Endothelial cell of umbilical vein (primary cell): Measurements from ENCODE around the gene BCAS3. TPM values are rescaled to one million over a fixed set of nuclear protein-coding genes. Genes with fewer than 3 reads are reported as not detected.

Experiments
- BruUV-seq: library from RNA; stranded (reverse); fragments of 400-500 nt; replicated peaks from 2 replicates; lab custom pipeline; 2021; lab: Mats Ljungman, UMichigan
- CTCF ChIA-PET: fragments of 300-600, 350-600 bp; sonication (Branson Sonifier 250); formaldehyde crosslinking; loops from one replicate; lab custom pipeline; 2021; ENCODE audit warnings: antibody characterized with exemption, inconsistent platforms; lab: Charles Lee
- POLR2A ChIA-PET: fragments of 300-600, 350-600 bp; sonication (Branson Sonifier 250); formaldehyde crosslinking; loops from one replicate; lab custom pipeline; 2021; ENCODE audit warnings: antibody characterized with exemption, inconsistent platforms; lab: Charles Lee
- DNase-seq: peaks from one replicate; pipeline ENCODE4 v3.0.0-alpha.2; 2011; ENCODE audit warnings: low read depth, low spot score
- FAIRE-seq: peaks from 2 replicates; lab custom pipeline; 2011; peaks lifted over from hg19 to GRCh38; lab: Jason Lieb, UNC
- H2AFZ ChIP-seq: 2 replicates; pipeline ENCODE4 v1.6.0; 2012; ENCODE audit warnings: low read depth, low read length, control low read depth, inconsistent platforms
- H3K27ac ChIP-seq: 2 replicates; pipeline ENCODE4 v1.5.1; 2011; ENCODE audit warnings: low read depth, mild to moderate bottlenecking, control low read depth, low read length, moderate library complexity; ENCODE audit not compliant: insufficient read depth
- H3K27me3 ChIP-seq, 2 experiments: 2 replicates each; pipeline versions ENCODE4 v1.6.0 to v1.6.1; 2011; ENCODE audit warnings: low read length in 2 of 2, mixed read lengths in 1 of 2; ENCODE audit not compliant: control insufficient read depth in 2 of 2, insufficient read depth in 2 of 2
- H3K36me3 ChIP-seq, 2 experiments: 2 replicates in 1 of 2; 3 replicates in 1 of 2; pipeline ENCODE4 v1.5.1; 2011; ENCODE audit warnings: low read length in 2 of 2, mild to moderate bottlenecking in 1 of 2, moderate library complexity in 1 of 2; ENCODE audit not compliant: control insufficient read depth in 2 of 2, insufficient read depth in 2 of 2; ENCODE audit errors: extremely low read depth in 1 of 2
- H3K4me1 ChIP-seq: 3 replicates; pipeline ENCODE4 v1.5.1; 2011; ENCODE audit warnings: mild to moderate bottlenecking, low read length; ENCODE audit not compliant: control insufficient read depth, insufficient read depth; ENCODE audit errors: extremely low read depth
- H3K4me2 ChIP-seq: 2 replicates; pipeline ENCODE4 v1.6.1; 2011; ENCODE audit warnings: low read length, control low read depth, mixed read lengths; ENCODE audit not compliant: insufficient read depth
- H3K4me3 ChIP-seq, 3 experiments: fragments of 200-600 bp in 1 of 3; sonication (generic), shearing (Covaris generic) in 1 of 3; replicated peaks in 1 of 3; 2 replicates each; pipeline ENCODE4 v1.5.1; 2011 to 2016; ENCODE audit warnings: control low read depth in 3 of 3, low read length in 3 of 3, mild to moderate bottlenecking in 2 of 3, inconsistent platforms in 1 of 3, low read depth in 1 of 3, moderate library complexity in 1 of 3; ENCODE audit not compliant: insufficient read depth in 1 of 3
- H3K79me2 ChIP-seq: 2 replicates; pipeline ENCODE4 v1.6.0; 2012; ENCODE audit warnings: low read length, inconsistent platforms; ENCODE audit not compliant: control insufficient read depth, insufficient read depth
- H3K9ac ChIP-seq: replicated peaks from 2 replicates; pipeline ENCODE3; 2011; ENCODE audit warnings: low read length, control low read depth; ENCODE audit not compliant: insufficient read depth; ENCODE audit errors: extremely low read depth
- H3K9me1 ChIP-seq: replicated peaks from 3 replicates; pipeline ENCODE4 v1.6.0; 2011; ENCODE audit warnings: mild to moderate bottlenecking, low read length; ENCODE audit not compliant: control insufficient read depth, insufficient read depth; ENCODE audit errors: extremely low read depth
- H3K9me3 ChIP-seq: replicated peaks from 2 replicates; pipeline ENCODE4 v1.5.1; 2012; ENCODE audit warnings: low read length, inconsistent platforms; ENCODE audit not compliant: control insufficient read depth, insufficient read depth
- H4K20me1 ChIP-seq: replicated peaks from 2 replicates; pipeline ENCODE3; 2011; ENCODE audit warnings: mild to moderate bottlenecking, low read length; ENCODE audit not compliant: control insufficient read depth, insufficient read depth; ENCODE audit errors: extremely low read depth
- FOS ChIP-seq: IDR thresholded peaks from 2 replicates; pipeline ENCODE4 v1.6.1; 2011; ENCODE audit warnings: mild to moderate bottlenecking, low read length, moderate library complexity, borderline replicate concordance; ENCODE audit not compliant: insufficient read depth
- GATA2 ChIP-seq: IDR thresholded peaks from 2 replicates; pipeline ENCODE4 v1.7.0; 2011; ENCODE audit warnings: low read depth, mild to moderate bottlenecking, moderate library complexity, mixed read lengths, low read length; ENCODE audit not compliant: insufficient read length, insufficient read depth
- JUN ChIP-seq: IDR thresholded peaks from 2 replicates; pipeline ENCODE4 v1.6.1; 2011; ENCODE audit warnings: borderline replicate concordance, low read depth; ENCODE audit not compliant: insufficient read length, insufficient read depth
- MAX ChIP-seq: IDR thresholded peaks from 2 replicates; pipeline ENCODE4 v1.6.1; 2011; ENCODE audit not compliant: insufficient read depth, insufficient read length
- MYC ChIP-seq: IDR thresholded peaks from one replicate; pipeline ENCODE4 v1.6.1; 2011; ENCODE audit warnings: mild to moderate bottlenecking, low read depth, low read length
- POLR2A ChIP-seq: IDR thresholded peaks from 2 replicates; pipeline ENCODE4 v1.6.1; 2012; ENCODE audit warnings: low read depth, mild to moderate bottlenecking, control low read depth, low read length
- POLR2AphosphoS5 ChIP-seq: IDR thresholded peaks from 2 replicates; pipeline ENCODE4 v1.6.1; 2012; ENCODE audit warnings: low read depth, mild to moderate bottlenecking, control low read depth, low read length, moderate library complexity; ENCODE audit not compliant: insufficient read depth
- dilution Hi-C: fragments of 300-500 bp; cut with MboI; formaldehyde crosslinking; loops from one replicate; pipeline ENCODE4 v1.15.0; 2019; ENCODE audit warnings: low sequenced_read_pairs; ENCODE audit not compliant: extremely low pct_ligation_motif_present
- intact Hi-C: fragments of 100-400 bp; cut with micrococcal nuclease; formaldehyde crosslinking; loops from one replicate; pipeline ENCODE4 v1.10.0; 2022
- polyA plus RNA-seq, 4 experiments: library from polyadenylated mRNA; depleted of rRNA in 3 of 4; stranded (reverse) in 3 of 4; unstranded in 1 of 4; fragments of >200 nt; gene quantifications; 2 replicates each; pipeline versions ENCODE4 v1.2.1 to v1.2.3, GENCODE V29; 2011 to 2012; ENCODE audit warnings: missing spikeins in 1 of 4
- total RNA-seq: library from RNA; stranded (reverse); gene quantifications from 2 replicates; pipeline ENCODE4 v1.2.3, GENCODE V29; 2021
- TF ChIP-seq, protein P1 (sequence below), 2 donors: IDR thresholded peaks; 1 replicate in 1 of 2; 2 replicates in 1 of 2; pipeline ENCODE4 v1.5.1; 2011; ENCODE audit warnings: low read length in 2 of 2, mild to moderate bottlenecking in 2 of 2, moderate library complexity in 2 of 2, control low read depth in 1 of 2, inconsistent platforms in 1 of 2, low read depth in 1 of 2; ENCODE audit not compliant: insufficient read depth in 1 of 2; ENCODE audit errors: extremely low read depth in 1 of 2

The BCAS3 gene
- total and polyA plus RNA-seq, 2 donors (not counting 3 experiments of a cell fraction or from before 2014, with no cell fraction given): 8.2 to 16.0 TPM

GRCh38 chr17:61306003-61306402, 628.4 kb downstream of the BCAS3 start:
- ChIA-PET CTCF (interaction anchor here (1.0 to 1.2 kb wide), 3 partner anchors 16 to 25 kb away, joined by 3 read pairs; no protein-coding TSS in a partner anchor), POLR2A (no interaction called here)
- Histone ChIP-seq H3K9me1 (no peaks in the 10 kb centered on the region), H3K27me3 (no peaks in the 10 kb centered on the region), H4K20me1 (no peaks in the 10 kb centered on the region), H3K9me3 (no peaks in the 10 kb centered on the region), H3K4me3 (no peak overlapping the region), H3K36me3 (no peaks in the 10 kb centered on the region), H3K9ac (no peak overlapping the region), H3K4me2 (no peak overlapping the region), H3K79me2 (no peaks in the 10 kb centered on the region), H2AFZ (no peak overlapping the region), H3K4me1 (no peaks in the 10 kb centered on the region), H3K27ac (no peak overlapping the region)
- TF ChIP-seq, protein P1, sequence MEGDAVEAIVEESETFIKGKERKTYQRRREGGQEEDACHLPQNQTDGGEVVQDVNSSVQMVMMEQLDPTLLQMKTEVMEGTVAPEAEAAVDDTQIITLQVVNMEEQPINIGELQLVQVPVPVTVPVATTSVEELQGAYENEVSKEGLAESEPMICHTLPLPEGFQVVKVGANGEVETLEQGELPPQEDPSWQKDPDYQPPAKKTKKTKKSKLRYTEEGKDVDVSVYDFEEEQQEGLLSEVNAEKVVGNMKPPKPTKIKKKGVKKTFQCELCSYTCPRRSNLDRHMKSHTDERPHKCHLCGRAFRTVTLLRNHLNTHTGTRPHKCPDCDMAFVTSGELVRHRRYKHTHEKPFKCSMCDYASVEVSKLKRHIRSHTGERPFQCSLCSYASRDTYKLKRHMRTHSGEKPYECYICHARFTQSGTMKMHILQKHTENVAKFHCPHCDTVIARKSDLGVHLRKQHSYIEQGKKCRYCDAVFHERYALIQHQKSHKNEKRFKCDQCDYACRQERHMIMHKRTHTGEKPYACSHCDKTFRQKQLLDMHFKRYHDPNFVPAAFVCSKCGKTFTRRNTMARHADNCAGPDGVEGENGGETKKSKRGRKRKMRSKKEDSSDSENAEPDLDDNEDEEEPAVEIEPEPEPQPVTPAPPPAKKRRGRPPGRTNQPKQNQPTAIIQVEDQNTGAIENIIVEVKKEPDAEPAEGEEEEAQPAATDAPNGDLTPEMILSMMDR (IDR thresholded peaks at IDR 0.05; ENCODE audit: extremely low read depth in 1 of 2, insufficient read depth in 1 of 2, low read depth in 1 of 2, low read length in 2 of 2): no peak
- TF ChIP-seq POLR2AphosphoS5 (no peak), FOS (no peak), MAX (no peak), POLR2A (no peak), JUN (no peak), MYC (no peak), GATA2 (no peak)
- intact Hi-C loops (no loop called here), dilution Hi-C loops (no loop called here)
- no peak for DNase-seq
- FAIRE-seq: no peak
- no TSS peak for BruUV-seq
